ENCODE measurements around the gene COMMD1. TPM values are rescaled to one million over a fixed set of nuclear protein-coding genes. Genes with fewer than 3 reads are reported as not detected.
"Not testable (repeated sequence)": the region's sequence is repeated elsewhere in the genome, so short reads cannot be mapped to it uniquely, and the experiment has no call there.

Gene COMMD1
- total RNA-seq, 1 experiment from 2014 or later, result 75.8 TPM

GRCh38 chr2:61962095-61962984 lies 56.9 kb downstream of the COMMD1 start:
- DNase-seq (ENCODE audit: low read depth), result no peak

- no peak for DNase-seq (ENCODE audit: low read depth)
Measured at GRCh38 chr2:61966087-61966727, 60.7 kb downstream of the COMMD1 start.

GRCh38 chr2:61967262-61967661 lies 61.8 kb downstream of the COMMD1 start:
- no peak for DNase-seq (ENCODE audit: low read depth)

DNA sequence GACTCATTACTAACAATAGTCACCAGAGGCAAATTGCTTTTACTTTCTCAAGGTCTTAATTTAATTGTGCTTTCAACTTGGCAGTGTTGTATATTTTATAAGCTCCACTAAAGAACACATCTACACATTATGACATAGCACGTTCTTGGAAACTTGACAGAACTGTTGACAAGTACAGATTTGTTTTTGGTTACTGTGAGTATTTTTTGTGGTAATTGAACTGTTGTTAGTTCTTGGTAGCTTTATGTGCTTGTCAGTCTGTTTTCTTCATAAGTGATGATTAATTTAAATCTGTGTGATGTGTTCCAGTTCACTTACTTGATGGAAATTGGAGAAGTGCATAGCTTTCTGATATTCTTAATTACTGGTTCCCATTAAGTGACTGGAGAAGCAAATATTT lies 63.9 kb downstream of the COMMD1 start:
- DNase-seq (ENCODE audit: low read depth), result no peak

- no peak for DNase-seq (ENCODE audit: low read depth)
Measured at GRCh38 chr2:61970807-61971556, 65.5 kb downstream of the COMMD1 start.

DNA sequence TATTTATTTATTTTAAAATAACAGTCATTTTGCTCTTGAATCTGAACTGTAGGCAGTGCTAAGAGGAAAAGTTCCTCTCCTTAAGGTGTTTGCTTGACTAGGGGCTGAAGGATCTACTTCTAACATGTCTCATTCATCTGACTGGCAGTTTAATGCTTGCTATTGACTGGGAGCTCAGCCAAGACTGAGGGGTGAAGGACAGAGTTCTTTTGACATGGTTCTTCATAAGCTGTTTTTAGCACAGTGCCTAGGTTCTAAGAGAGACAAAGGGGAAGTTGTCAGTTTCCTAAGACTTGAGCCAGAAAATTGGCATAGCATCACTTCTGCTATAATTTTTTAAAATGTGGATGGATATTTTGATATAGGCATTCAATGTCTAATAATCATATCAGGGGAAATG lies 73.0 kb downstream of the COMMD1 start:
- DNase-seq (ENCODE audit: low read depth), result no peak

- DNase-seq (ENCODE audit: low read depth), result no peak
Measured at GRCh38 chr2:61980758-61981157, 75.3 kb downstream of the COMMD1 start.

GRCh38 chr2:61984682-61985081 lies 79.2 kb downstream of the COMMD1 start:
- no peak for DNase-seq (ENCODE audit: low read depth)

- DNase-seq (ENCODE audit: low read depth), result peak; percentile 48
Measured at GRCh38 chr2:61988462-61989366, 83.2 kb downstream of the COMMD1 start.

DNA sequence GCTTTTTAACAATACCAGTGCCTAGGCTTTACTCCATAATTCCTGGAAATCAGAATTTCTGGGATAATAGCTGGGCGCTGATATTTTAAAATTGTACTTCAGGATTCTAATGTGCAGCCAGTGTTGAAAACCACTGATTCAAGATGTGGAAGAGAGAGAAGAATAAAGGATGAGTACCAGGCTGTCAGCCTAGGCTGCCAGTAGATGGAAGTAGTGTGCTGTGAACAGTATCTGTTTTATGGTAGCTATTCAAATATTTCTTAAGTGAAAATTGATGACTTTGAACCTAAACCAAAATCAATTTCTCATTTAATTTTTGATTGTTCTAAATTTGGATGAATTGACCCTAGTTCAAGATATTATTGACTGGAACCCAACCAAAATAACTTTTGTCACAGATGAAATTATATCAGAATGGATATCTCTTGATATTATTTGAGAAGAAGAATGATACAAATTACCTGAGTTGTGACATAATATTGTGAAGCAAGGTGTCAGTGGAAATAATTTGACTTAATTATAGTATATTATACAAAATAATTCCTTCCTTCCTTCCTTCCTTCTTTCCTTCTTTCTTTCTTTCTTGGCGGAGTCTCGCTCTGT lies 88.0 kb downstream of the COMMD1 start:
- DNase-seq (ENCODE audit: low read depth), result peak; percentile 33

DNA sequence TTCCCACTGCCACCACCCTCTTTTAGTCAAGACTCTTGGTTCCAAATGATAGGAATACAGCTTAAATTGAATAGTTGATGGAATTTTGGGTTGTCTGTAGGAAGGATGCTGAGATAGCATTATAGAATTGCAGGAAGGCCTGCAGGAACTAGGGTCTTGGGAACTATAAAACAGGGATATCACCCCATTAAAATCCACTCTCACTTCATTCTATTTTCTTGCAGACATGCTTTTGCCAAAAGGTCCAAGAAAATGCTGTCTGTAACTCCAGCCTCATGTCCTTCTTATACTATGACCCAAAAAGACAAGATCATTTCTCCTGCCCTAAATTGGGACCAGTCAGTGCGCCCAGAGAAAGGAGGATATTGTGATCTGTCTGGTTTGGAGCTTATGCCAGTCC lies 89.1 kb downstream of the COMMD1 start:
- DNase-seq (ENCODE audit: low read depth), result no peak

- DNase-seq (ENCODE audit: low read depth), result no peak
Measured at GRCh38 chr2:61995065-61995464, 89.6 kb downstream of the COMMD1 start.

DNA sequence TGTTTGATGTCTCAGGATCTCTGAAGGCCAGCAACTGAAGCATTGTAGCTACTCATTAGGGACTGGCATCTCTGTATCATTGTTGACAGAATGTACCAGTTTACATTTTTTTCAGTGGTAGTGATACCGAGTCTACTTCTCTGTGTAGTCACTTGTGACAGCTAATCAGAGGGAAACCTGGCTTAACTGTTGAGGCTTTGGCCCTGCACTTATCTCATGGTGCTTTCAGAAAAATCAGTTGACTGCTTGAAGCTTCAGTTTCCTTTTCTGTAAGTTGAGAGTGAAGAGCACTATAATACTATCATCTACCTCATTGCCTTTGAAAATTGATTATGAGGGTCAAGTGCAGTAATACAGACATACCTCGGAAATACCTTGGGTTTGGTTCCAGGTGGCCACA lies 90.0 kb downstream of the COMMD1 start:
- no peak for DNase-seq (ENCODE audit: low read depth)

DNA sequence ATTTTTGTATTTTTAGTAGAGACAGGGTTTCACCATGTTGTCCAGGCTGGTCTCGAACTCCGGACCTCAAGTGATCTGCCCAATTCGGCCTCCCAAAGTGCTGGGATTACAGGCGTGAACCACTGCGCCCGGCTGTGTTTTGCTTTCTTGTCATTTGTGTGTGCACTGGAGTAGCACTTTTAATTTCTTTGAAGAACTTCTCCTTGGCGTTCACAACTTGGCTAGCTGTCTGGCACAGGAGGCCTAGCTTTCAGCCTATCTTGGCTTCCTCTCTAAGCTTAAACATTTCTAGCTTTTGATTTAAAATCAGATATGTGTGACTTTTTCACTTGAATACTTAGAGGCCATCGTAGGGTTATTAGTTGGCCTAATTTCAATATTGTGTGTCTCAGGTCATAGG lies 93.0 kb downstream of the COMMD1 start:
- no peak for DNase-seq (ENCODE audit: low read depth)

DNA sequence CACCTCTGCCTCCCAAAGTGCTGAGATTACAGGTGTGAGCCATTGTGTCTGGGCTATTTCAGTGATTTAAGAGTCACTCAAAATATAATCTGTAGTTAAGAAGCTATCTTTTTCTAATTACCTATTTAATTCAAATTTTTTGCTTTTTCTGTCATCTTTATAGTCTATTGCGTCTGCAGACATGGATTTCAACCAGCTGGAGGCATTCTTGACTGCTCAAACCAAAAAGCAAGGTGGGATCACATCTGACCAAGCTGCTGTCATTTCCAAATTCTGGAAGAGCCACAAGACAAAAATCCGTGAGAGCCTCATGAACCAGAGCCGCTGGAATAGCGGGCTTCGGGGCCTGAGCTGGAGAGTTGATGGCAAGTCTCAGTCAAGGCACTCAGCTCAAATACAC lies 95.1 kb downstream of the COMMD1 start:
- no peak for DNase-seq (ENCODE audit: low read depth)

GRCh38 chr2:62001431-62001830 lies 96.0 kb downstream of the COMMD1 start:
- no peak for DNase-seq (ENCODE audit: low read depth)

DNA sequence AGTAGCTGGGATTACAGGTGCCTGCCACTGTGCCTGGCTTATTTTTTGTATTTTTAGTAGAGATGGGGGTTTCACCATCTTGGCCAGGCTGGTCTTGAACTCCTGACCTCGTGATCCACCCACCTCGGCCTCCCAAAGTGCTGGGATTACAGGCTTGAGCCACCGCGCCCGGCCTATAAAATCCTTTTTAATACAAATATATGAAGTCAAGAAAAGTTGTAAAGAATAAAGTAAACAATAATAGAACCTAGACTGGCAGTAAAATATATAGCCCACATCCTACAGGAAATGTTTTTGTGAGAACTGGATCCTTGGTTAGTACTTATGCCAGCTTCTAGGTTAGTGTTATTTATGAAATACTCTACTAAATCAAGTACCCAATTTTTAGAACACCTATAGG lies 99.0 kb downstream of the COMMD1 start:
- DNase-seq (ENCODE audit: low read depth), result not testable (repeated sequence)

DNA sequence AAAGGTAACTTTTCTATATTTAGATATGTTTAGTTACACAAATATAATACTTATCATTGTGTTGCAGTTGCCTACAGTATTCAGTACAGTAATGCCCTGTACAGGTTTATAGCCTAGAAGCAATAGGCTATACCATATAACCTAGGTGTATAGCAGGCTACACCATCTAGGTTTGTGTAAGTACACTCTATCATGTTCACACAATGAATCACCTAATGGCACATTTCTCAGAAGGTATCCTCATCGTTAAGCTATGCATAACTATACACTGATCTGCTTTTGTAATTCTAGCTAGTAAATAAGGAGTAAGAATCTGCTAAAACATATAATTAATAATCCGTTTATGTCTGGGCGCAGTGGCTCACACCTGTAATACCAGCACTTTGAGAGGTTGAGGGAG lies 102.1 kb downstream of the COMMD1 start:
- DNase-seq (ENCODE audit: low read depth), result no peak

GRCh38 chr2:62010632-62011256 lies 105.3 kb downstream of the COMMD1 start:
- no peak for DNase-seq (ENCODE audit: low read depth)

- DNase-seq (ENCODE audit: low read depth), result no peak
Measured at GRCh38 chr2:62013641-62014040, 108.2 kb downstream of the COMMD1 start.

GRCh38 chr2:62014102-62014501 lies 108.6 kb downstream of the COMMD1 start:
- DNase-seq (ENCODE audit: low read depth), result no peak
